ENCODE measurements around the gene LRP8. TPM values are rescaled to one million over a fixed set of nuclear protein-coding genes. Genes with fewer than 3 reads are reported as not detected.

The LRP8 gene
- total and polyA plus RNA-seq, 11 donors, result 0.27 to 8.0 (median 1.7) TPM

GRCh38 chr1:53352561-53352960 lies 24.7 kb upstream of the LRP8 start:
- Histone ChIP-seq H3K27me3 (no peaks in the 10 kb centered on the region), H3K4me1 (no peaks in the 10 kb centered on the region), H3K36me3 (no peaks in the 10 kb centered on the region), H3K9me3 (peaks cover 0 to 25% (median 10%) of the 10 kb centered on the region in 12 donors), H3K27ac (no peak overlapping the region), H3K4me3 (no peak overlapping the region)
- TF ChIP-seq POLR2A (IDR thresholded peaks at IDR 0.05), result no peak
- TF ChIP-seq CTCF (IDR thresholded peaks at IDR 0.05), result no peak
- 74 to 89% (median 82%) methylated on average over 1 of the region's 1 CpG for WGBS, 4 donors
- intact Hi-C loops (cut with DNase I), result no loop called here
- DNase-seq (no peak), ATAC-seq (no peak)

GRCh38 chr1:53350853-53351767 lies 23.2 kb upstream of the LRP8 start:
- TF ChIP-seq POLR2A (IDR thresholded peaks at IDR 0.05) (no peak), CTCF (IDR thresholded peaks at IDR 0.05) (no peak)

GRCh38 chr1:53349968-53350852 lies 22.3 kb upstream of the LRP8 start:
- Histone ChIP-seq H3K36me3 (no peaks in the 10 kb centered on the region), H3K9me3 (peaks cover 0 to 2% (median 0%) of the 10 kb centered on the region in 12 donors), H3K4me3 (no peak overlapping the region), H3K4me1 (no peaks in the 10 kb centered on the region), H3K27ac (no peak overlapping the region), H3K27me3 (no peaks in the 10 kb centered on the region)
- 83 to 92% (median 89%) methylated on average over 7 of the region's 7 CpGs for WGBS, 4 donors
- intact Hi-C loops (cut with DNase I), result no loop called here
- ATAC-seq (no peak), DNase-seq (peak in 1 of 5 donors; percentile 8)
- TF ChIP-seq CTCF (IDR thresholded peaks at IDR 0.05) (no peak), POLR2A (IDR thresholded peaks at IDR 0.05) (no peak)

More at GRCh38 chr1:53350853-53351767, 23.2 kb upstream of the LRP8 start:
- no peaks in the 10 kb centered on the region for H3K27me3 ChIP-seq
- ATAC-seq (no peak), DNase-seq (peak in 1 of 5 donors; percentile 1)
- H3K36me3 ChIP-seq, result no peaks in the 10 kb centered on the region
- H3K27ac ChIP-seq, result no peak overlapping the region
- peaks cover 0 to 11% (median under 1%) of the 10 kb centered on the region in 12 donors for H3K9me3 ChIP-seq
- H3K4me1 ChIP-seq, result no peaks in the 10 kb centered on the region
- WGBS, 4 donors, result 73 to 90% (median 83%) methylated on average over 8 of the region's 8 CpGs
- intact Hi-C loops (cut with DNase I), result no loop called here
- no peak overlapping the region for H3K4me3 ChIP-seq

- Histone ChIP-seq H3K27ac (no peak overlapping the region), H3K9me3 (no peaks in the 10 kb centered on the region), H3K4me1 (no peaks in the 10 kb centered on the region), H3K27me3 (no peaks in the 10 kb centered on the region), H3K36me3 (no peaks in the 10 kb centered on the region), H3K4me3 (no peak overlapping the region)
- 69 to 82% (median 76%) methylated on average over 5 of the region's 5 CpGs for WGBS, 4 donors
- ATAC-seq (no peak), DNase-seq (peak in 2 of 5 donors; percentile 8 to 18)
- TF ChIP-seq CTCF (IDR thresholded peaks at IDR 0.05) (no peak), POLR2A (IDR thresholded peaks at IDR 0.05) (no peak)
- intact Hi-C loops (cut with DNase I), result no loop called here
Observed at GRCh38 chr1:53349369-53349835, 21.5 kb upstream of the LRP8 start.

Data from heart left ventricle (tissue), 16 donors.